Fibroblast of mammary gland (primary cell): ENCODE results near the gene WSB2.
"Not testable (repeated sequence)": the region's sequence is repeated elsewhere in the genome, so short reads cannot be mapped to it uniquely, and the experiment has no call there.

Experiments
- DNase-seq: peaks from one replicate; pipeline ENCODE4 v3.0.0-alpha.2; 2010; ENCODE audit warnings: low read depth
- H3K4me3 ChIP-seq: 2 replicates; pipeline ENCODE4 v1.5.1; 2011; ENCODE audit warnings: low read depth, mild to moderate bottlenecking, low read length, moderate library complexity; ENCODE audit not compliant: control insufficient read depth
- CTCF ChIP-seq: conservative IDR thresholded peaks from 2 replicates; pipeline ENCODE4 v1.5.1; 2011; ENCODE audit warnings: low read depth, low read length, inconsistent platforms; ENCODE audit not compliant: control insufficient read depth, insufficient read depth

Gene WSB2

GRCh38 chr12:118010903-118011302 is 50.1 kb downstream of the WSB2 start:
- H3K4me3 ChIP-seq = no peak overlapping the region
- no peak for TF ChIP-seq CTCF
- DNase-seq = no peak

- not testable (repeated sequence) for DNase-seq, H3K4me3 ChIP-seq
Measured at GRCh38 chr12:117999806-118000205, 61.2 kb downstream of the WSB2 start.

GRCh38 chr12:117998719-117999118 is 62.3 kb downstream of the WSB2 start:
- no peak overlapping the region for H3K4me3 ChIP-seq
- TF ChIP-seq CTCF = no peak
- DNase-seq = no peak

GRCh38 chr12:117994551-117995438 is 66.2 kb downstream of the WSB2 start:
- no peak for TF ChIP-seq CTCF
- no peak overlapping the region for H3K4me3 ChIP-seq
- no peak for DNase-seq

- peak; percentile 86 for DNase-seq
Measured at GRCh38 chr12:117986705-117987469, 74.1 kb downstream of the WSB2 start.

GRCh38 chr12:117985182-117985581 is 75.8 kb downstream of the WSB2 start:
- no peak overlapping the region for H3K4me3 ChIP-seq
- DNase-seq = no peak
- TF ChIP-seq CTCF = no peak

More at GRCh38 chr12:117986705-117987469, 74.1 kb downstream of the WSB2 start:
- no peak for TF ChIP-seq CTCF
- no peak overlapping the region for H3K4me3 ChIP-seq
